ENCODE data around the gene COG4.
A peak's percentile ranks its signal among the peaks of the same experiment; 100 is the strongest.

COG4 gene

DNA sequence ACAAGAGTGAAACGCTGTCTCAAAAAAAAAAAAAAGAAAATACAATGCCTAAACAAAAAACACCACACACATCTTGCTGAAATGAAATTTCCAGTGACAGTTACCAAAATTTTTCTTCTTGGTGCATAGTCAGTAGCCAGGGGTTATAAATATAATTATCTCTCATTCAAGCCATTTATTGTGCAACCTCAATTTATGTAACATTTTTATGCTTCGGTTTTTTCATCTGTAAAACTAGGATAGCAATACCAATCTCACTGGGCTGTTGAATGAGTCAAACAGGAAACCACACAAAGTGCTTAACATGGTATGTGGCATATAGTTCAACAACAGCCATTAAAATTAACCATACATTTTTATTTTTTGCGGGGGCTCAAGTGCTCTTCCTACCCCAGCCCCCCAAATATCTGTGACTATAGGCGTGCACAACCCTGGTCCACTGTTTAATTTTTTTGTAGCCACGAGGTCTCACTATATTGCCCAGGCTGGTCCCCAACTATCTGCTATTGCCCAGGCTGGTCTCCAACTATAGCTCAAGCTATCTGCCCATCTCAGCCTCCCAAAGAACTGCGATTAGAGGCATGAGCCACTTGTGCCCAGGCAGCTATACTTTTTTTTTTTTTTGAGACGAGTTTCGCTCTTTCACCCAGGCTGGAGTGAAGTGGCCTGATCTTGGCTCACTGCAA, 2.6 kb downstream of the COG4 start:
- H3K4me3 ChIP-seq (replicated peaks; ENCODE audit: low read depth, low read length), result no peak overlapping the region
- DNase-seq (ENCODE audit: low read depth), result peak; percentile 68
- TF ChIP-seq, protein P1, sequence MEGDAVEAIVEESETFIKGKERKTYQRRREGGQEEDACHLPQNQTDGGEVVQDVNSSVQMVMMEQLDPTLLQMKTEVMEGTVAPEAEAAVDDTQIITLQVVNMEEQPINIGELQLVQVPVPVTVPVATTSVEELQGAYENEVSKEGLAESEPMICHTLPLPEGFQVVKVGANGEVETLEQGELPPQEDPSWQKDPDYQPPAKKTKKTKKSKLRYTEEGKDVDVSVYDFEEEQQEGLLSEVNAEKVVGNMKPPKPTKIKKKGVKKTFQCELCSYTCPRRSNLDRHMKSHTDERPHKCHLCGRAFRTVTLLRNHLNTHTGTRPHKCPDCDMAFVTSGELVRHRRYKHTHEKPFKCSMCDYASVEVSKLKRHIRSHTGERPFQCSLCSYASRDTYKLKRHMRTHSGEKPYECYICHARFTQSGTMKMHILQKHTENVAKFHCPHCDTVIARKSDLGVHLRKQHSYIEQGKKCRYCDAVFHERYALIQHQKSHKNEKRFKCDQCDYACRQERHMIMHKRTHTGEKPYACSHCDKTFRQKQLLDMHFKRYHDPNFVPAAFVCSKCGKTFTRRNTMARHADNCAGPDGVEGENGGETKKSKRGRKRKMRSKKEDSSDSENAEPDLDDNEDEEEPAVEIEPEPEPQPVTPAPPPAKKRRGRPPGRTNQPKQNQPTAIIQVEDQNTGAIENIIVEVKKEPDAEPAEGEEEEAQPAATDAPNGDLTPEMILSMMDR (IDR thresholded peaks at IDR 0.05; ENCODE audit: low read length, missing control alignments), result no peak

DNA sequence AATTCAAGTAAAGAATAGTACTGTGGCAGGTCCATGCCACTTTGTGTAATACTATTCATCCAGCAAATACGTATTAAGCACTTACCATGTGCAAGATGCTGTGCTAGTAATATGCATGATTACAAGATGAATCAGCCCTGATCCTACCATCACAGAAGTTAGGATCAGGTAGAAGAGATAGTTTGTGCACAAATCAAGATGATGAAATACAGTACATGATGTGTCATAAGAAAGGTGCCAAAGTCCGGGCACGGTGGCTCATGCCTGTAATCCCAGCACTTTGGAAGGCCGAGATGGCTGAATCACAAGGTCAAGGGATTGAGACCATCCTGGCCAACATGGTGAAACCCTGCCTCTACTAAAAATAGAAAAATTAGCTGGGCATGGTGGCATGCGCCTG, 10.9 kb downstream of the COG4 start:
- TF ChIP-seq, protein P1 (IDR thresholded peaks at IDR 0.05; ENCODE audit: low read length, missing control alignments), result no peak
- no peak overlapping the region for H3K4me3 ChIP-seq (replicated peaks; ENCODE audit: low read depth, low read length)
- no peak for DNase-seq (ENCODE audit: low read depth)

- no peak for DNase-seq (ENCODE audit: low read depth)
- TF ChIP-seq, protein P1 (IDR thresholded peaks at IDR 0.05; ENCODE audit: low read length, missing control alignments), result no peak
- no peak overlapping the region for H3K4me3 ChIP-seq (replicated peaks; ENCODE audit: low read depth, low read length)
These were observed 11.5 kb downstream of the COG4 start for GRCh38 chr16:70511833-70512232.

GRCh38 chr16:70510216-70510615, 13.1 kb downstream of the COG4 start:
- DNase-seq (ENCODE audit: low read depth), result no peak
- TF ChIP-seq, protein P1 (IDR thresholded peaks at IDR 0.05; ENCODE audit: low read length, missing control alignments), result no peak
- H3K4me3 ChIP-seq (replicated peaks; ENCODE audit: low read depth, low read length), result no peak overlapping the region

DNA sequence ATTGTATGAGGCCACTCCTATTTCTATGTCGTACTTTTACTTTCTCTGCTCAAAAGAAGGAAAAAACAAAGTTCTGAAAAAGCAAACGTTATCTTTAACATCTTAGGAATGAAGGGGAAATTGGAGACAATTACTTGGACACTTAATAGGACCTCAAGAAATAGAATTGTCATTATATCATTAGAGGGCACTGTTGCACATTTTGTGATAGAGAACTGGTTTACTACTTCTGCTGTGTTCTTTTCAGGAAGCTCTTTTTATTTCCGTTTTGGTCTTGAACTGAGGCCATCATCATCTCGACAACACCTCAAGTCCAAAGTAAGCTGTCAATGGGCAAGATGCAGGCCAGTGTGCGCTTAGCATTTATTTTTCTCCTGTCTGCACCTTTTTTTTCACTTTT, 14.6 kb downstream of the COG4 start:
- no peak overlapping the region for H3K4me3 ChIP-seq (replicated peaks; ENCODE audit: low read depth, low read length)
- TF ChIP-seq, protein P1 (IDR thresholded peaks at IDR 0.05; ENCODE audit: low read length, missing control alignments), result peak; percentile 15
- DNase-seq (ENCODE audit: low read depth), result peak; percentile 22

GRCh38 chr16:70496513-70496912, 26.8 kb downstream of the COG4 start:
- no peak overlapping the region for H3K4me3 ChIP-seq (replicated peaks; ENCODE audit: low read depth, low read length)
- DNase-seq (ENCODE audit: low read depth), result no peak
- TF ChIP-seq, protein P1 (IDR thresholded peaks at IDR 0.05; ENCODE audit: low read length, missing control alignments), result no peak
